Ovary (tissue), 9 donors: ENCODE measurements around the gene TRABD2B. TPM values are rescaled to one million over a fixed set of nuclear protein-coding genes. Genes with fewer than 3 reads are reported as not detected.

Experiments used
- DNase-seq, 5 donors: peaks; one replicate each; pipeline ENCODE4 v3.0.0-alpha.2; 2019 to 2020
- H3K27ac ChIP-seq, 2 donors: fragments of 200-600 bp; one replicate each; pipeline versions ENCODE4 v1.5.1 to v1.8.0; 2019 to 2022
- H3K27me3 ChIP-seq: fragments of 200-600 bp; one replicate; pipeline ENCODE4 v1.8.0; 2022
- H3K36me3 ChIP-seq: fragments of 200-600 bp; sonication (generic); one replicate; pipeline ENCODE4 v1.5.1; 2019
- H3K4me1 ChIP-seq: one replicate; pipeline ENCODE4 v1.8.1; 2013; ENCODE audit warnings: mild to moderate bottlenecking, moderate library complexity; ENCODE audit not compliant: insufficient read depth
- H3K4me3 ChIP-seq: fragments of 200-600 bp; sonication (generic); one replicate; pipeline ENCODE4 v1.5.1; 2017
- H3K9me3 ChIP-seq, 2 donors: fragments of 200-600 bp in 1 of 2; sonication (generic) in 1 of 2; one replicate each; pipeline versions ENCODE4 v1.5.1 to v1.8.1; 2013 to 2019; ENCODE audit warnings: mild to moderate bottlenecking in 1 of 2, moderate library complexity in 1 of 2
- CTCF ChIP-seq, 3 donors: fragments of 450-650 bp in 2 of 3; fragments of 200-600 bp in 1 of 3; IDR thresholded peaks; one replicate each; pipeline versions ENCODE4 v1.5.1 to v1.8.0; 2016 to 2022; ENCODE audit warnings: antibody characterized with exemption in 3 of 3, mild to moderate bottlenecking in 1 of 3
- EP300 ChIP-seq: sonication (generic); formaldehyde crosslinking; IDR thresholded peaks from one replicate; pipeline ENCODE4 v1.6.1; 2017; ENCODE audit warnings: antibody characterized with exemption
- POLR2A ChIP-seq: fragments of 450-650 bp; IDR thresholded peaks from one replicate; pipeline ENCODE4 v1.6.1; 2017; ENCODE audit warnings: antibody characterized with exemption, mild to moderate bottlenecking, moderate library complexity
- WGBS, 3 donors: extraction: QIAGEN DNeasy Blood & Tissue Kit in 1 of 3; methylation state at CpG; one replicate each; pipeline versions ENCODE4 v1.1.5 to v1.1.7; 2013 to 2017; 5-methylcytosine and 5-hydroxymethylcytosine counted together
- intact Hi-C, 4 donors: fragments of 100-400 bp; cut with DNase I; formaldehyde crosslinking; loops; one replicate each; pipeline versions ENCODE4 v1.11.0 to v1.15.1; 2022 to 2023
- polyA plus RNA-seq, 2 donors: library from polyadenylated mRNA; stranded (reverse); fragments of 200-250 nt in 1 of 2; fragments of 350-450 nt in 1 of 2; fragmentation: Illumina TruSeq in 1 of 2; extraction: RNeasy Lipid Tissue Mini Kit (QIAGEN cat#74804) in 1 of 2; gene quantifications; one replicate each; pipeline ENCODE4 v1.2.3, GENCODE V29; 2013 to 2014
- total RNA-seq, 7 donors: library from RNA; depleted of rRNA in 2 of 7; stranded (reverse); fragments of >200 nt in 2 of 7; fragmentation: NEBNext Ultra II Directional in 3 of 7; extraction: Animal tissue kit (Norgen Biotek cat#: 25700) in 3 of 7; gene quantifications; one replicate each; pipeline versions ENCODE4 v1.1.0 to v1.2.4, GENCODE V29; 2016 to 2023
- donor health status: DM: no; HTN: no; CAD: no; lungs with moderate emphysema.
- donor health status: DM: no; HTN: no; CAD: no.
- donor health status: Bipolar disorder and iron deficiency.
- donor health status: DM: yes; HTN: yes; CAD: no.
- donor health status: DM: no; HTN: no; CAD: no.
- donor health status: DM: yes; HTN: yes; CAD: no.

TRABD2B gene
- total and polyA plus RNA-seq, 9 donors: 0.18 to 1.6 (median 0.52) TPM

- Histone ChIP-seq H3K9me3 (no peaks in the 10 kb centered on the region), H3K4me1 (no peaks in the 10 kb centered on the region), H3K27me3 (no peaks in the 10 kb centered on the region), H3K4me3 (no peak overlapping the region), H3K27ac (no peak overlapping the region), H3K36me3 (no peaks in the 10 kb centered on the region)
- intact Hi-C loops: no loop called here
- no peak for TF ChIP-seq POLR2A
- no peak for TF ChIP-seq EP300
- no peak for TF ChIP-seq CTCF (IDR thresholded peaks at IDR 0.05)
- DNase-seq: no peak
- 94 to 96% (median 95%) methylated on average over 6 of the region's 6 CpGs for WGBS, 3 donors
Observed at GRCh38 chr1:47778280-47778679, 218.9 kb downstream of the TRABD2B start.

GRCh38 chr1:47777322-47777721 lies 219.9 kb downstream of the TRABD2B start:
- Histone ChIP-seq H3K4me3 (no peak overlapping the region), H3K27me3 (no peaks in the 10 kb centered on the region), H3K9me3 (no peaks in the 10 kb centered on the region), H3K27ac (no peak overlapping the region), H3K4me1 (no peaks in the 10 kb centered on the region), H3K36me3 (no peaks in the 10 kb centered on the region)
- TF ChIP-seq CTCF (IDR thresholded peaks at IDR 0.05) (no peak), EP300 (no peak), POLR2A (no peak)
- DNase-seq: no peak
- intact Hi-C loops: no loop called here
- WGBS, 3 donors: 80 to 85% (median 84%) methylated on average over 6 of the region's 6 CpGs

GRCh38 chr1:47776667-47777131 lies 220.5 kb downstream of the TRABD2B start:
- WGBS, 3 donors: 43 to 63% (median 59%) methylated on average over 9 of the region's 9 CpGs
- Histone ChIP-seq H3K4me3 (no peak overlapping the region), H3K4me1 (no peaks in the 10 kb centered on the region), H3K27ac (no peak overlapping the region), H3K9me3 (no peaks in the 10 kb centered on the region), H3K27me3 (no peaks in the 10 kb centered on the region), H3K36me3 (no peaks in the 10 kb centered on the region)
- intact Hi-C loops: no loop called here
- TF ChIP-seq EP300 (no peak), POLR2A (no peak), CTCF (IDR thresholded peaks at IDR 0.05) (no peak)
- DNase-seq: no peak

GRCh38 chr1:47774986-47775834 lies 222.0 kb downstream of the TRABD2B start:
- Histone ChIP-seq H3K27ac (no peak overlapping the region), H3K4me3 (no peak overlapping the region), H3K9me3 (no peaks in the 10 kb centered on the region), H3K27me3 (no peaks in the 10 kb centered on the region), H3K4me1 (no peaks in the 10 kb centered on the region), H3K36me3 (no peaks in the 10 kb centered on the region)
- no peak for DNase-seq
- 83 to 90% (median 84%) methylated on average over 24 of the region's 24 CpGs for WGBS, 3 donors
- no peak for TF ChIP-seq CTCF (IDR thresholded peaks at IDR 0.05)
- no peak for TF ChIP-seq POLR2A
- intact Hi-C loops: no loop called here
